ENCODE data around the gene POLR2J3.
"Not testable (repeated sequence)": the region's sequence is repeated elsewhere in the genome, so short reads cannot be mapped to it uniquely, and the experiment has no call there.

Gene POLR2J3

DNA sequence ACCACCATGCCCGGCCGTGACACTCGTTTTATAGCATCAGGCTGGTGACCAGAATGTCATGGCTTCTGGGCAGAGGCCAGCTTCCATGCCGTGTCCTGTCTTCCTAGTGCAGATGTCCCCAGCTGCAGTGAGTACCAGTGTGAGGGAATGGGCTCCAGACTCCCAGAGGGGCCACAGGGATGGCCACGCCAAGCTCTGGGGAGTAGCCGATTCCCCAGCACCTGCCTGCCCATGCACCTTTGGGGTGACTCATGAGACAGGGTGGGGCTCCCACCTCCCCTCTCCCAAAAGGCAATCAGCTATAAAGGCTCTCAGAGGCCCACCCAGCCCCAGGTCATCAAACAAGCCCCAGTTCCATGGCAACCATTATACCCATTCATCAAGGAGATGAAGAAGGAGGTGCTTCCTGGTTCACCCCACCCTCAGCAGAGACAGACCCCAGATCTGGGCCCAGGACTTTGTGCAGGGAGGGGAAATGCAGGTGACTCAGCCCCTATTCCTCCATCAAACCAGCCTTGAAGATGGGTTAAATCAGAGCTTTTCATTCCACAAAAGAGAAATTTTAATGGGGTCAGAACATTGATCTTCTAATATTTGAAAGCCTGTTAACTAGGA lies 21.5 kb downstream of the POLR2J3 start, which contains the start of gene SPDYE2:
Gene SPDYE2, plus strand, starts transcription at position 419 of the 615 bp plus-strand sequence. CDS start 2,030 bp downstream, outside the sequence.
- not testable (repeated sequence) for H3K4me1 ChIP-seq (ENCODE audit: low read length); H3K4me3 ChIP-seq (ENCODE audit: low read length); H3K27me3 ChIP-seq (ENCODE audit: low read depth, low read length); H3K9me3 ChIP-seq (ENCODE audit: insufficient read depth, low read length); H2AFZ ChIP-seq (ENCODE audit: low read depth, low read length); H4K20me1 ChIP-seq (ENCODE audit: insufficient read depth, low read length); H3K27ac ChIP-seq (ENCODE audit: low read length); H3K79me2 ChIP-seq (ENCODE audit: low read length); H3K9ac ChIP-seq (ENCODE audit: low read length); H3K4me2 ChIP-seq (ENCODE audit: low read length); H3K36me3 ChIP-seq (replicated peaks; ENCODE audit: low read depth, low read length)

DNA sequence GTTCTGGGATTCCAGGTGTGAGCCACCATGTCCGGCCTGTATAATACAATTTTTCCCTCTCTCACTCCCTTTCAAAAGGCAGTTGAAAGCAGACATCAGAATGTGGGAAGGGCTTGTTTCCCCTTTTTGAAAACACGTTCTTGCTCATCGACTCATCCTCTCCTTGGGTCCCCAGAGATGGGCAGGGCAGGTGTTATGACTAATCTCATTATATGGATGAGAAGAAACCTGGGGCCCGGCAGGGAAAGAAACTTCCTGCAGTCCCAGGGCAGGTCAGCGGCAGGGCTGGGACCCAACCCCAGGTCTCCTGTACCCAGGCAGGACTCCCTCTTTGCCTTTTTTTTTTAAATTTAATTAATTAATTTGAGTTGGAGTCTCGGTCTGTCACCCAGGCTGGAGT lies 26.0 kb downstream of the POLR2J3 start:
- not testable (repeated sequence) for H3K4me3 ChIP-seq (ENCODE audit: low read length); H3K79me2 ChIP-seq (ENCODE audit: low read length); H3K4me2 ChIP-seq (ENCODE audit: low read length); H3K9ac ChIP-seq (ENCODE audit: low read length); H3K27me3 ChIP-seq (ENCODE audit: low read depth, low read length); H2AFZ ChIP-seq (ENCODE audit: low read depth, low read length); H4K20me1 ChIP-seq (ENCODE audit: insufficient read depth, low read length); H3K4me1 ChIP-seq (ENCODE audit: low read length); H3K36me3 ChIP-seq (replicated peaks; ENCODE audit: low read depth, low read length); H3K27ac ChIP-seq (ENCODE audit: low read length); H3K9me3 ChIP-seq (ENCODE audit: insufficient read depth, low read length)

DNA sequence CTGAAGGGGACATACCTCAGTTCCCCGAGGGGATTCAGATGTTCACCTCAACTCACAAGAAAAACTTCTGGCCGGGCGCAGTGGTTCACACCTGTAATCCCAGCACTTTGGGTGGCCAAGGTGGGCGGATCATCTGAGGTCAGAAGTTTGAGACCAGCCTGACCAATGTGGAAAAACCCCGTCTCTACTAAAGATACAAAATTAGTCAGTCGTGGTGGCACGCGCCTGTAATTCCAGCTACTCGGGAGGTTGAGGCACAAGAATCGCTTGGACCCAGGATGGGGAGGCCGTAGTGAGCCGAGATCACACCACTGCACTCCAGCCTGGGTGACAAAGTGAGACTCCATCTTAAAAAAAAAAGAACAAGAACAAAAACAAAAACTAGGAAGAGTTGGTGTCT lies 27.1 kb downstream of the POLR2J3 start:
- H3K79me2 ChIP-seq (ENCODE audit: low read length); H4K20me1 ChIP-seq (ENCODE audit: insufficient read depth, low read length); H2AFZ ChIP-seq (ENCODE audit: low read depth, low read length); H3K27me3 ChIP-seq (ENCODE audit: low read depth, low read length); H3K9ac ChIP-seq (ENCODE audit: low read length); H3K4me3 ChIP-seq (ENCODE audit: low read length); H3K36me3 ChIP-seq (replicated peaks; ENCODE audit: low read depth, low read length); H3K9me3 ChIP-seq (ENCODE audit: insufficient read depth, low read length); H3K27ac ChIP-seq (ENCODE audit: low read length); H3K4me1 ChIP-seq (ENCODE audit: low read length); H3K4me2 ChIP-seq (ENCODE audit: low read length): not testable (repeated sequence)

DNA sequence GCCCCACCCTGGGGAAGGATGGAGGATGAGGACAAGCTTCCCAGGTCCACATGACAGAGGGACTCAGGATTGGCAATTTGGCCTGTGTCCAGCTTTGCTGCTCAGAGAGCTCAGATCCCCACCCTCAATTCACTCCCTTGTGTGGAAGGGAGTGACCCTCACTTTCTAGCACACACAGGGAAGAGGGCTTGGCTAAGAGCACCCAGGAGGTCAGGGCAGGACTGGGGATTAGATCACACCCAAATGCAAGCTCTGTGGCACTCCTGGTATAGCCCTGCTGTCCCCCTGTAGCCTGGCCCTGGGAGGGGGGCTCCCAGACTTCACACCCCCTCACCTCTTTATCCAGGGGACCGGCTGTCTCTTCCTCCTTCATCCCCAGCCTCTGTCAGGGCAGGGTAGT lies 28.0 kb downstream of the POLR2J3 start:
- not testable (repeated sequence) for H3K4me3 ChIP-seq (ENCODE audit: low read length); H3K4me2 ChIP-seq (ENCODE audit: low read length); H3K4me1 ChIP-seq (ENCODE audit: low read length); H3K9me3 ChIP-seq (ENCODE audit: insufficient read depth, low read length); H4K20me1 ChIP-seq (ENCODE audit: insufficient read depth, low read length); H3K36me3 ChIP-seq (replicated peaks; ENCODE audit: low read depth, low read length); H3K79me2 ChIP-seq (ENCODE audit: low read length); H2AFZ ChIP-seq (ENCODE audit: low read depth, low read length); H3K9ac ChIP-seq (ENCODE audit: low read length); H3K27ac ChIP-seq (ENCODE audit: low read length); H3K27me3 ChIP-seq (ENCODE audit: low read depth, low read length)

DNA sequence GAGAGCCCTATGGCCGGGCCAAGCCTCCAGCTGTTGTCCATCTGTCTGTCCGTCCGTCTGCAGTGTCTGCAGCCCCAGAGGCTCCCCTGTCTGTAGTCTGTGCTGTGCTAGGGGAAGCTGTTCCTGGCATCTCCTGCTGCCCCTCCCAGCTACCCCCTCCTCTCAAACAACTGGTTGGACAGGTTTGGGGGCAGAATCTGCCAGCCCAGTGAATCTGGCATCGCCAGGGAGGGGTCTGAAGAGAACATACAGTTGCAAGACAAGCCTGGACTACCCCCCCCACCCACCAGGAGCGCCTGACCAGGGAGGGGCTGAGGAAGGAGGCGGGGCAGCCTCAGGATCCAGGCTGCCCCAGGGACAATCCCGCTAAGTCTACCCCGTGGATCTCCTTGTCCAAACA lies 28.8 kb downstream of the POLR2J3 start, which contains the start of gene UPK3BL2:
Gene UPK3BL2, minus strand, starts transcription at position 101 of the 400 bp plus-strand sequence. Its CDS starts 60 bp downstream, at position 41.
- not testable (repeated sequence) for H3K9ac ChIP-seq (ENCODE audit: low read length); H4K20me1 ChIP-seq (ENCODE audit: insufficient read depth, low read length); H3K27me3 ChIP-seq (ENCODE audit: low read depth, low read length); H3K4me1 ChIP-seq (ENCODE audit: low read length); H3K27ac ChIP-seq (ENCODE audit: low read length); H2AFZ ChIP-seq (ENCODE audit: low read depth, low read length); H3K9me3 ChIP-seq (ENCODE audit: insufficient read depth, low read length); H3K4me2 ChIP-seq (ENCODE audit: low read length); H3K79me2 ChIP-seq (ENCODE audit: low read length); H3K4me3 ChIP-seq (ENCODE audit: low read length); H3K36me3 ChIP-seq (replicated peaks; ENCODE audit: low read depth, low read length)

DNA sequence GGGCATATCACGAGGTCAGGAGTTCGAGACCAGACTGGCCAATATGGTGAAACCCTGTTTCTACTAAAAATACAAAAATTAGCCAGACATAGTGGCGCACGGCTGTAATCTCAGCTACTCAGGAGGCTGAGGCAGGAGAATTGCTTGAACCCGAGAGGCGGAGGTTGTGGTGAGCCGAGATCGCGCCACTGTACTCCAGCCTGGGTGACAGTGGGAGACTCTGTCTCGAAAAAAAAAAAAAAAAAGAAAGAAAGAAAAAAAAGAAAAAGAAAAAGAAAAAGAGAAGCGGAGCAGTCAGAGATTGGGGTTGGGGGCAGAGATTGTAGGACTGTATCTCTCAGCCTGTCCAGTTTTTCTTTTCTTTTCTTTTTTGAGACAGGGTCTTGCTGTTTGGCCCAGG lies 29.6 kb downstream of the POLR2J3 start:
- not testable (repeated sequence) for H3K27ac ChIP-seq (ENCODE audit: low read length); H3K27me3 ChIP-seq (ENCODE audit: low read depth, low read length); H3K9ac ChIP-seq (ENCODE audit: low read length); H2AFZ ChIP-seq (ENCODE audit: low read depth, low read length); H4K20me1 ChIP-seq (ENCODE audit: insufficient read depth, low read length); H3K4me3 ChIP-seq (ENCODE audit: low read length); H3K4me2 ChIP-seq (ENCODE audit: low read length); H3K9me3 ChIP-seq (ENCODE audit: insufficient read depth, low read length); H3K4me1 ChIP-seq (ENCODE audit: low read length); H3K36me3 ChIP-seq (replicated peaks; ENCODE audit: low read depth, low read length); H3K79me2 ChIP-seq (ENCODE audit: low read length)

DNA sequence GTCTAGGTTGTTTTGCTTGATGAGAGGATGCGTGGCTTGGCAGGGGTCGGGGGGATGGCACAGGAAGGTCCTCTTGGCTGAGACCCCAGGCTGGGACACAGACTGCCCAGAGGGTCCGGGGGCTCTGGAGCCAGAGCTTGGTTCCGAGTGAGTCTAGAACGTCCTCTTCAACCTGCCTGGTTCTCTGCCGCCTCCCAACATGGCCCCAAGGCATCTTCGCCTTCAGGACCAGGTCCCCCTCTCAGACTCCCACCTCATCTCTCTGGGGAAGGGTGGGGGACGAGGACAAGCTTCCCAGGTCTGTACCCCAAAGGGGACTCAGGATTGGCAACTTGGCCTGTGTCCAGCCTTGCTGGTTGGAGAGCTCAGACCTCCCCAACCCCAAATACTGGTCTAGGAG lies 30.3 kb downstream of the POLR2J3 start:
- H3K27me3 ChIP-seq (ENCODE audit: low read depth, low read length); H2AFZ ChIP-seq (ENCODE audit: low read depth, low read length); H3K79me2 ChIP-seq (ENCODE audit: low read length); H3K36me3 ChIP-seq (replicated peaks; ENCODE audit: low read depth, low read length); H3K27ac ChIP-seq (ENCODE audit: low read length); H3K4me1 ChIP-seq (ENCODE audit: low read length); H3K4me3 ChIP-seq (ENCODE audit: low read length); H3K9ac ChIP-seq (ENCODE audit: low read length); H3K4me2 ChIP-seq (ENCODE audit: low read length); H3K9me3 ChIP-seq (ENCODE audit: insufficient read depth, low read length); H4K20me1 ChIP-seq (ENCODE audit: insufficient read depth, low read length): not testable (repeated sequence)

DNA sequence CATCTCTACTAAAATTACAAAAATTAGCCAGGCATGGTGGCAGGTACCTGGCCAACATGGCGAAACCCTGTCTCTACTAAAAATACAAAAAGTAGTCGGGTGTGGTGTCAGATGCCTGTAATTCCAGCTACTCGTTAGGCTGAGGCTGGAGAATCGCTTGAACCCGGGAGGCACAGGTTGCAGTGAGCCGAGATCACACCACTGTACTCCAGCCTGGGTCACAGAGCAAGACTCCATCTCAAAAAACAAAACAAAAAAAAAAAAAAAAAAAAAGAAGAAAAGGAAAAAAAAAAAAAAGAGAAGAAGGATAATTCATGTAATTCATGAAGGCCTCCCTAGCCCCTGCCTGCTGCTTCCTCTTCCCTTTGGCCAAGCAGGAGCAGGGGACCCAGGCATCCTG lies 31.8 kb downstream of the POLR2J3 start:
- not testable (repeated sequence) for H3K36me3 ChIP-seq (replicated peaks; ENCODE audit: low read depth, low read length); H3K27me3 ChIP-seq (ENCODE audit: low read depth, low read length); H3K4me1 ChIP-seq (ENCODE audit: low read length); H2AFZ ChIP-seq (ENCODE audit: low read depth, low read length); H3K4me2 ChIP-seq (ENCODE audit: low read length); H3K9ac ChIP-seq (ENCODE audit: low read length); H3K9me3 ChIP-seq (ENCODE audit: insufficient read depth, low read length); H3K27ac ChIP-seq (ENCODE audit: low read length); H4K20me1 ChIP-seq (ENCODE audit: insufficient read depth, low read length); H3K79me2 ChIP-seq (ENCODE audit: low read length); H3K4me3 ChIP-seq (ENCODE audit: low read length)

DNA sequence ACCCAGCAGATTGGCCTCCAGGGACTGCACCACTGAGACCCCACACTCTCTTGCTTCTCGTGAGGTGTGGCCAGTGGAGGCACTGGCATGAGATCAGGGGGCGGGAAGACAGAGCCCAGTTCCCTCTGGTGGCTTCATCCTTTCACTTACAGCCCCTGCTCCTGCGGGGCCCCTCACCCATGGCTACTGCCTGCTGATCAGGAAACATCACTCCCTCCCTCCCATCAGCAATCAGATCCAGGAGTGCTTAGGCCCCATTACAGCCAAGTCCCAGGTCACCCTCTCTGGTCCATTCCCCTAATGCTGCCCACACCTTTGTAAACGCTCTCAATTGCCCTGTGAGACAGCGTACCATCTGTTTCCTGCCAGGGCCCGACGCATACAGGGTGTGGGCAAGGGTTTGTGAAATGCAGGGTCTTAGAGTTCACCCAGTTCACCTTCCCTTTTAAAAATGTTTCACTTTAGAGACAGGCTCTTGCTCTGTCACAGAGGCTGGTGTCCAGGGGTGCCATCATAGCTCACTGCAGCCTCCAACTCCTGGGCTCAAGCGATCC lies 37.2 kb downstream of the POLR2J3 start:
- H3K4me1 ChIP-seq (ENCODE audit: low read length); H3K27me3 ChIP-seq (ENCODE audit: low read depth, low read length); H3K9me3 ChIP-seq (ENCODE audit: insufficient read depth, low read length); H2AFZ ChIP-seq (ENCODE audit: low read depth, low read length); H3K4me2 ChIP-seq (ENCODE audit: low read length); H3K4me3 ChIP-seq (ENCODE audit: low read length); H3K27ac ChIP-seq (ENCODE audit: low read length); H3K36me3 ChIP-seq (replicated peaks; ENCODE audit: low read depth, low read length); H3K9ac ChIP-seq (ENCODE audit: low read length); H3K79me2 ChIP-seq (ENCODE audit: low read length); H4K20me1 ChIP-seq (ENCODE audit: insufficient read depth, low read length): not testable (repeated sequence)

DNA sequence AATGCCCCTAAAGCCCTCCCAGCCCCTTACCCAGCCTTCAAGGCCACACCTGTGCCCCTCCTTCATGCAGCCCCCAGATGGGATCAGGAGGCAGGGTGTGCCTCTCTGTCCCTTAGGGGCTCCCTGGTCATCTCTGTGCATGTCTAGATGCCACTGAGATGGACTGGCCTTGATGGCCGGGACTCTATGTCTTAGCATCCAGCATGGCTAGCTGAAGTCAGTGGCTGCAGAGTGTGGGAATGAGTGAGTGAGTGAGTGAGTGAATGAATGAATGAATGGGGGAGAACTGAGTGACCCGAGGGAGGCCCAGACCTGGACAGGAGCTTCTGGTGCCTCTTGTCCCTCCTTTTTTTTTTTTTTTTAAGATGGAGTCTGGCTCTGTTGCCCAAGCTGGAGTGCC lies 40.3 kb downstream of the POLR2J3 start:
- H4K20me1 ChIP-seq (ENCODE audit: insufficient read depth, low read length); H3K27me3 ChIP-seq (ENCODE audit: low read depth, low read length); H3K4me1 ChIP-seq (ENCODE audit: low read length); H3K27ac ChIP-seq (ENCODE audit: low read length); H3K4me2 ChIP-seq (ENCODE audit: low read length); H3K9me3 ChIP-seq (ENCODE audit: insufficient read depth, low read length); H3K36me3 ChIP-seq (replicated peaks; ENCODE audit: low read depth, low read length); H2AFZ ChIP-seq (ENCODE audit: low read depth, low read length); H3K4me3 ChIP-seq (ENCODE audit: low read length); H3K79me2 ChIP-seq (ENCODE audit: low read length); H3K9ac ChIP-seq (ENCODE audit: low read length): not testable (repeated sequence)
